ENCODE data around the gene TET3. TPM values are rescaled to one million over a fixed set of nuclear protein-coding genes. Genes with fewer than 3 reads are reported as not detected.

The TET3 gene
- total and polyA plus RNA-seq, 9 of the 15 experiments (the other 6 are each of a cell fraction or from before 2014, with no cell fraction given): 0.35 to 16.3 (median 5.5) TPM

- 0 out of 4 replicates have a peak, but pooled peaks of 1 of the 2 experiments have one; percentile 47 for TF ChIP-seq ZMIZ1 (IDR thresholded peaks at IDR 0.05; ENCODE audit: low read depth in 2 of 2, low read length in 2 of 2)
- TF ChIP-seq HDAC2 (IDR thresholded peaks at IDR 0.05): peak; percentile 68
- no peak for TF ChIP-seq RBM22 (IDR thresholded peaks at IDR 0.05; ENCODE audit: low read depth, low read length, poor library complexity, severe bottlenecking)
- no peak for TF ChIP-seq MITF (IDR thresholded peaks at IDR 0.05)
- TF ChIP-seq ERF (CRISPR knock-in tag; IDR thresholded peaks at IDR 0.05): 0 out of 2 replicates have a peak, but pooled peaks have one; percentile 17
- TF ChIP-seq NUFIP1 (IDR thresholded peaks at IDR 0.05; ENCODE audit: partially characterized antibody): no peak
- peak; percentile 50; the same call in 1 of the 2 replicates for TF ChIP-seq KLF1 (tag; IDR thresholded peaks at IDR 0.05)
- TF ChIP-seq CREB1 (IDR thresholded peaks at IDR 0.05): peak; percentile 46; the same call in 1 of the 2 replicates
- no peak for TF ChIP-seq CREB1 (CRISPR knock-in tag; IDR thresholded peaks at IDR 0.05)
- peak; percentile 87 for TF ChIP-seq ARID1B (IDR thresholded peaks at IDR 0.05)
- TF ChIP-seq TBL1XR1 (IDR thresholded peaks at IDR 0.05; ENCODE audit: low read length in 2 of 2): peak in 1 of 2 experiments; percentile 40; a peak in 1 of 4 replicates
- no peak for TF ChIP-seq HDAC6 (IDR thresholded peaks at IDR 0.05; ENCODE audit: low read depth, low read length)
- TF ChIP-seq NFIC (IDR thresholded peaks at IDR 0.05): no peak
- peak; percentile 35; the same call in 1 of the 2 replicates for TF ChIP-seq ZBED1 (IDR thresholded peaks at IDR 0.05)
- TF ChIP-seq ZNF121 (CRISPR knock-in tag; conservative IDR thresholded peaks at IDR 0.05): no peak
- TF ChIP-seq SNIP1 (IDR thresholded peaks at IDR 0.05; ENCODE audit: low read depth): no peak
- TF ChIP-seq NRF1 (conservative IDR thresholded peaks at IDR 0.05 in 1 of 2, IDR thresholded peaks at IDR 0.05 in 1 of 2): peak; percentile 40 to 48
- no peak for TF ChIP-seq SAFB (IDR thresholded peaks at IDR 0.05; ENCODE audit: borderline replicate concordance, low read depth, low read length)
- TF ChIP-seq POLR2AphosphoS5 (IDR thresholded peaks at IDR 0.05; ENCODE audit: control insufficient read depth, insufficient read depth, low read depth, low read length): peak; percentile 73
- no peak for TF ChIP-seq CEBPG (CRISPR knock-in tag; IDR thresholded peaks at IDR 0.05)
- TF ChIP-seq CEBPG (tag; conservative IDR thresholded peaks at IDR 0.05 in 1 of 2, IDR thresholded peaks at IDR 0.05 in 1 of 2): no peak
- TF ChIP-seq E2F1 (CRISPR knock-in tag; IDR thresholded peaks at IDR 0.05): 0 out of 2 replicates have a peak, but pooled peaks have one; percentile 71
- peak; percentile 57 for TF ChIP-seq SMARCA4 (IDR thresholded peaks at IDR 0.05)
Observed at GRCh38 chr2:73981081-73982001, 3.4 kb upstream of the TET3 start (continued).

All from K562 (cell line).